Suprapubic skin (tissue), 3 donors: Measurements from ENCODE around the gene CAPS.

Experiments
- POLR2A ChIP-seq, 2 donors: fragments of 450-650 bp; IDR thresholded peaks; one replicate each; pipeline ENCODE4 v1.6.1; 2017; ENCODE audit warnings: antibody characterized with exemption in 2 of 2, mild to moderate bottlenecking in 2 of 2, moderate library complexity in 2 of 2
- TF ChIP-seq, protein P1 (sequence below), 2 donors: fragments of 200-600 bp in 1 of 2; fragments of 450-650 bp in 1 of 2; sonication (generic) in 1 of 2; IDR thresholded peaks; one replicate each; pipeline ENCODE4 v1.5.1; 2016 to 2019; ENCODE audit warnings: antibody characterized with exemption in 2 of 2, mild to moderate bottlenecking in 1 of 2, moderate library complexity in 1 of 2

DNA sequence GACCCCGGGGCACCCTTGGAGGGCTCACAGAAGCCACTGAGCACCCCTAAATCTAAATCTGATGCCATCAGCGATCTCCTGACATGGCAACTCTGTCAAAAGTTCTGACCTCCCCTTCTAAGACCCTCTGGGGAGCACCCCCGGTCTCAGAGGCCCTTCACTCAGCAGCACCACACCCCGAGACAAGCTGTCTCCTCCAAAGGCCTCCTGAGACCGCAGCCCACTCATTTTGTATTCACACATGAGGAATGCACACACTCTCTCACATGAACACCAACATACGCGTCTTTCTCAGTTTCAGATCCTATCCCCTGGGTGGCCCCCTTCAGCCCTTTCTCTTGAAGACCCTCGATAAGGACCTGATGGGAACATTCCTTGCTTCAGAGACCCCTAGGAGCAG lies 13.1 kb upstream of the CAPS start:
- TF ChIP-seq POLR2A (IDR thresholded peaks at IDR 0.05): no peak
- TF ChIP-seq, protein P1, sequence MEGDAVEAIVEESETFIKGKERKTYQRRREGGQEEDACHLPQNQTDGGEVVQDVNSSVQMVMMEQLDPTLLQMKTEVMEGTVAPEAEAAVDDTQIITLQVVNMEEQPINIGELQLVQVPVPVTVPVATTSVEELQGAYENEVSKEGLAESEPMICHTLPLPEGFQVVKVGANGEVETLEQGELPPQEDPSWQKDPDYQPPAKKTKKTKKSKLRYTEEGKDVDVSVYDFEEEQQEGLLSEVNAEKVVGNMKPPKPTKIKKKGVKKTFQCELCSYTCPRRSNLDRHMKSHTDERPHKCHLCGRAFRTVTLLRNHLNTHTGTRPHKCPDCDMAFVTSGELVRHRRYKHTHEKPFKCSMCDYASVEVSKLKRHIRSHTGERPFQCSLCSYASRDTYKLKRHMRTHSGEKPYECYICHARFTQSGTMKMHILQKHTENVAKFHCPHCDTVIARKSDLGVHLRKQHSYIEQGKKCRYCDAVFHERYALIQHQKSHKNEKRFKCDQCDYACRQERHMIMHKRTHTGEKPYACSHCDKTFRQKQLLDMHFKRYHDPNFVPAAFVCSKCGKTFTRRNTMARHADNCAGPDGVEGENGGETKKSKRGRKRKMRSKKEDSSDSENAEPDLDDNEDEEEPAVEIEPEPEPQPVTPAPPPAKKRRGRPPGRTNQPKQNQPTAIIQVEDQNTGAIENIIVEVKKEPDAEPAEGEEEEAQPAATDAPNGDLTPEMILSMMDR (IDR thresholded peaks at IDR 0.05): no peak
